WTC11 (cell line): ENCODE results near the gene RASL11A. TPM values are rescaled to one million over a fixed set of nuclear protein-coding genes. Genes with fewer than 3 reads are reported as not detected.
A peak's percentile ranks its signal among the peaks of the same experiment; 100 is the strongest.

Experiments
- ATAC-seq: fragments of 200-7000 bp; cut with Tn5 transposase; 2 replicates; pipeline ENCODE4 v1.10.0; 2021; ENCODE audit warnings: mild to moderate bottlenecking, moderate library complexity
- CTCF ChIA-PET: fragments of 300-600 bp; sonication (Branson Sonifier 250); formaldehyde crosslinking; loops from one replicate; lab custom pipeline; 2021; ENCODE audit warnings: antibody characterized with exemption; lab: Charles Lee
- POLR2A ChIA-PET: fragments of 350-600 bp; sonication (Branson Sonifier 250); formaldehyde crosslinking; loops from one replicate; lab custom pipeline; 2021; ENCODE audit warnings: antibody characterized with exemption; lab: Charles Lee
- DNase-seq: peaks from one replicate; pipeline ENCODE4 v3.0.0; 2021; ENCODE audit warnings: low spot score
- H3K27ac Mint-ChIP-seq: 2 replicates; pipeline ENCODE4 v1.8.0; 2021; ENCODE audit warnings: mixed read lengths
- H3K27me3 Mint-ChIP-seq: 2 replicates; pipeline ENCODE4 v1.8.0; 2021; ENCODE audit warnings: low read depth, mild to moderate bottlenecking, moderate library complexity, mixed read lengths
- H3K36me3 Mint-ChIP-seq: 2 replicates; pipeline ENCODE4 v1.8.0; 2021; ENCODE audit warnings: mixed read lengths
- H3K4me1 Mint-ChIP-seq: 2 replicates; pipeline ENCODE4 v1.8.0; 2022; ENCODE audit warnings: mixed read lengths
- H3K4me3 Mint-ChIP-seq: 2 replicates; pipeline ENCODE4 v1.8.0; 2021; ENCODE audit warnings: mild to moderate bottlenecking, moderate library complexity, mixed read lengths
- H3K9me3 Mint-ChIP-seq: 2 replicates; pipeline ENCODE4 v1.8.0; 2021; ENCODE audit warnings: mixed read lengths
- CREB1 ChIP-seq: sonication (generic); formaldehyde crosslinking; IDR thresholded peaks from 2 replicates; pipeline ENCODE4 v1.8.0; 2023; ENCODE audit warnings: mild to moderate bottlenecking, missing genetic modification reagents
- ESRRA ChIP-seq: sonication (generic); formaldehyde crosslinking; IDR thresholded peaks from 2 replicates; pipeline ENCODE4 v1.8.1; 2022; ENCODE audit warnings: mild to moderate bottlenecking, missing genetic modification reagents, borderline replicate concordance
- HMGA2 ChIP-seq: fragments of 250-450 bp; sonication (Bioruptor Pico); IDR thresholded peaks from 2 replicates; pipeline ENCODE4 v1.4.0; 2021; ENCODE audit warnings: mild to moderate bottlenecking, moderate library complexity
- MXD4 ChIP-seq: fragments of 250-450 bp; sonication (Bioruptor Pico); IDR thresholded peaks from 2 replicates; pipeline ENCODE4 v1.8.0; 2021; ENCODE audit warnings: mild to moderate bottlenecking, moderate library complexity, borderline replicate concordance
- NFE2L1 ChIP-seq: sonication (generic); formaldehyde crosslinking; IDR thresholded peaks from 2 replicates; pipeline ENCODE4 v1.8.1; 2023; ENCODE audit warnings: missing genetic modification reagents
- NR1H2 ChIP-seq: sonication (generic); formaldehyde crosslinking; IDR thresholded peaks from 2 replicates; pipeline ENCODE4 v1.9.0; 2021; ENCODE audit warnings: mild to moderate bottlenecking, moderate library complexity, missing genetic modification reagents
- TEAD1 ChIP-seq: sonication (generic); formaldehyde crosslinking; IDR thresholded peaks from 2 replicates; pipeline ENCODE4 v1.8.0; 2022; ENCODE audit warnings: mild to moderate bottlenecking, missing genetic modification reagents
- ZNF396 ChIP-seq: fragments of 250-450 bp; sonication (Bioruptor Pico); IDR thresholded peaks from 2 replicates; pipeline ENCODE4 v1.8.0; 2021; ENCODE audit warnings: mild to moderate bottlenecking, moderate library complexity, borderline replicate concordance
- ZNF423 ChIP-seq: fragments of 250-450 bp; sonication (Bioruptor Pico); IDR thresholded peaks from 2 replicates; pipeline ENCODE4 v2.1.2; 2022; ENCODE audit warnings: mild to moderate bottlenecking, moderate library complexity
- ZNF671 ChIP-seq: fragments of 250-450 bp; sonication (Bioruptor Pico); IDR thresholded peaks from 2 replicates; pipeline ENCODE4 v1.8.0; 2021; ENCODE audit warnings: mild to moderate bottlenecking
- total RNA-seq: library from RNA; stranded (reverse); gene quantifications from 3 replicates; pipeline ENCODE4 v1.2.3, GENCODE V29; 2021
- TF ChIP-seq, protein P1 (sequence below): sonication (generic); formaldehyde crosslinking; IDR thresholded peaks from 2 replicates; pipeline ENCODE4 v1.8.1; 2022; ENCODE audit warnings: low read depth, missing genetic modification reagents, borderline replicate concordance
- TF ChIP-seq, protein P2 (sequence below): sonication (generic); formaldehyde crosslinking; IDR thresholded peaks from 2 replicates; pipeline ENCODE4 v1.8.0; 2022; ENCODE audit warnings: missing genetic modification reagents
- TF ChIP-seq, protein P3 (sequence below): fragments of 200-600 bp; IDR thresholded peaks from 2 replicates; pipeline ENCODE4 v1.8.0; 2022; ENCODE audit warnings: antibody characterized with exemption
- TF ChIP-seq, protein P4 (sequence below): sonication (generic); formaldehyde crosslinking; IDR thresholded peaks from 2 replicates; pipeline ENCODE4 v1.8.1; 2023; ENCODE audit warnings: mild to moderate bottlenecking, missing genetic modification reagents

Gene RASL11A
- total RNA-seq, 1 experiment from 2014 or later, result 3.5 TPM

DNA sequence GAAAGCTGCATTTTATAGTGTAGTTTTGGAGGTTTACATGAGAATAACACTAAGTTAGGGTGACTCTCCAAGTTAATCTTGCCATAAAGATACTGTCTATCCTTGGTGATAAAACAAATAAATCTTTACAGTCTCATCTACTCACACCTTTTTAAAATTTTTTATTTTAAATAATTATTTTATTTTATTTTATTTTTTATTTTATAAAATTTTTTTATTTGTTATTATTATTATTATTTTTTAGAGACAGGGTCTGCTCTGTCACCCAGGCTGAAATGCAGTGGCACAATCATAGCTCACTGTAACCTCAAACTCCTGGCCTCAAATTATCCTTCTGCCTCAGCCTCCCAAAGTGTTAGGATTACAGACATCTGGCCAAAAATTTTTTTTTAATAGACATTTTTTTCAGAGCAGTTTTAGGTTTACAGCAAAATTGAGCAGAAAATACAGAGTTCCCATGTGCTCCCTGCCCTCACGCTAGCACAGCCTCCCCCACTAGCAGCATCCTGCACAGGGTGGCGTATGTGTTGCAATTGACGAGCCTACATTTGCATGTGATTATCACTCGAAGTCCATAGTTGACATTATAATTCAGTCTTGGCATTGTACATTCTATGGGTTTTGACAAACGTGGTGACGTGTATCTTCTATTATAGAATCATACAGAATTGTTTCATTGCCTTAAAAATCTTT, 41.0 kb downstream of the RASL11A start:
- Mint-ChIP-seq H3K27me3 (no peaks in the 10 kb centered on the region), H3K9me3 (no peaks in the 10 kb centered on the region), H3K36me3 (no peaks in the 10 kb centered on the region), H3K4me3 (no peak overlapping the region), H3K27ac (no peak overlapping the region), H3K4me1 (peaks cover 9% of the 10 kb centered on the region)
- TF ChIP-seq, protein P1, sequence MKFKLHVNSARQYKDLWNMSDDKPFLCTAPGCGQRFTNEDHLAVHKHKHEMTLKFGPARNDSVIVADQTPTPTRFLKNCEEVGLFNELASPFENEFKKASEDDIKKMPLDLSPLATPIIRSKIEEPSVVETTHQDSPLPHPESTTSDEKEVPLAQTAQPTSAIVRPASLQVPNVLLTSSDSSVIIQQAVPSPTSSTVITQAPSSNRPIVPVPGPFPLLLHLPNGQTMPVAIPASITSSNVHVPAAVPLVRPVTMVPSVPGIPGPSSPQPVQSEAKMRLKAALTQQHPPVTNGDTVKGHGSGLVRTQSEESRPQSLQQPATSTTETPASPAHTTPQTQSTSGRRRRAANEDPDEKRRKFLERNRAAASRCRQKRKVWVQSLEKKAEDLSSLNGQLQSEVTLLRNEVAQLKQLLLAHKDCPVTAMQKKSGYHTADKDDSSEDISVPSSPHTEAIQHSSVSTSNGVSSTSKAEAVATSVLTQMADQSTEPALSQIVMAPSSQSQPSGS (CRISPR knock-in tag), result no peak
- peak; percentile 93 for TF ChIP-seq HMGA2 (CRISPR knock-in tag)
- DNase-seq, result no peak
- no peak for ATAC-seq
- CTCF ChIA-PET, result interaction anchor here (1.4 to 1.9 kb wide), 2 partner anchors 50 kb away, joined by 6 to 7 read pairs; no protein-coding TSS in a partner anchor
- POLR2A ChIA-PET, result no interaction called here

DNA sequence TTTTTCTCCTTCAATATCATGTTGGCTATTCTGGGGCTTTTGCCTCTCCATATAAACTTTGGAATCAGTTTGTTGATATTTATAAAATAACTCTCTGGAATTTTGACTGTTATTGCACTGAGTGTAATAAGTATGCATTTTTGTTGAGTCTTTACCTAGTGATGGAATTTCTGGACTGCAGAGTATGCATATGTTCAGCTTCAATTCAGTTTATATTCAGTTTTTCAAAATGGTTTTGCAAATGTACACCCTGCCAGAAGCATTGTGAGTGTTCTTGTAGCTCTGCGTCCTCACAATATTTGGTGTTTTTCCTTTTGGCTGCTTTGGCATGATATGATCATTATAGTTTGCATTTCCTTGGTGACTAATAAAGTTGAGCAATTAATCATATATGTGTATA, 43.1 kb downstream of the RASL11A start:
- DNase-seq, result no peak
- no peaks in the 10 kb centered on the region for H3K9me3 Mint-ChIP-seq
- ATAC-seq, result no peak
- TF ChIP-seq TEAD1 (no peak), ZNF671 (CRISPR knock-in tag) (no peak)
- POLR2A ChIA-PET, result no interaction called here
- no peak overlapping the region for H3K4me3 Mint-ChIP-seq
- no peak overlapping the region for H3K27ac Mint-ChIP-seq
- CTCF ChIA-PET, result interaction anchor here (0.6 to 1.2 kb wide), 2 partner anchors 25 to 367 kb away, joined by 3 read pairs; no protein-coding TSS in a partner anchor
- peaks cover 9% of the 10 kb centered on the region for H3K4me1 Mint-ChIP-seq
- H3K36me3 Mint-ChIP-seq, result no peaks in the 10 kb centered on the region
- H3K27me3 Mint-ChIP-seq, result no peaks in the 10 kb centered on the region

DNA sequence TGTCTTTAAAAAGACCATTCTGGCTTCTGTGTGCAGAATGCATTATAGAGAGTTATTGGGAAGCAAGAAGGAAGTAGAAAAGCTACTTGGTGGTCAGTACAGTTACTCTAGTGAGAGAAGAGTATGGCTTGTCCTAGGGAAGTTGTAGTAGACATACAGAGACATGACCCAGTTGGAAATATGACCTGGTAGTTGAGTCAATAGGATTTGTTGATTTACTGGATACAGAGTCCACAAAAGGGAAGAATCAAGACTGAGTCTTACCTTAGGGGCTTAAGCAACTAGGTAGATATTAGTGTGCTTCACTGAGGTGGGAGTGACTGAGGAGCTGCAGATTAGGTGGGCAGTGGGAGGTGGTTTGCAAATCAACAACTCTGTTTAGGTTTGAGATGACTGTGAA, 48.8 kb downstream of the RASL11A start:
- ATAC-seq, result no peak
- no peak for TF ChIP-seq CREB1
- TF ChIP-seq, protein P2, sequence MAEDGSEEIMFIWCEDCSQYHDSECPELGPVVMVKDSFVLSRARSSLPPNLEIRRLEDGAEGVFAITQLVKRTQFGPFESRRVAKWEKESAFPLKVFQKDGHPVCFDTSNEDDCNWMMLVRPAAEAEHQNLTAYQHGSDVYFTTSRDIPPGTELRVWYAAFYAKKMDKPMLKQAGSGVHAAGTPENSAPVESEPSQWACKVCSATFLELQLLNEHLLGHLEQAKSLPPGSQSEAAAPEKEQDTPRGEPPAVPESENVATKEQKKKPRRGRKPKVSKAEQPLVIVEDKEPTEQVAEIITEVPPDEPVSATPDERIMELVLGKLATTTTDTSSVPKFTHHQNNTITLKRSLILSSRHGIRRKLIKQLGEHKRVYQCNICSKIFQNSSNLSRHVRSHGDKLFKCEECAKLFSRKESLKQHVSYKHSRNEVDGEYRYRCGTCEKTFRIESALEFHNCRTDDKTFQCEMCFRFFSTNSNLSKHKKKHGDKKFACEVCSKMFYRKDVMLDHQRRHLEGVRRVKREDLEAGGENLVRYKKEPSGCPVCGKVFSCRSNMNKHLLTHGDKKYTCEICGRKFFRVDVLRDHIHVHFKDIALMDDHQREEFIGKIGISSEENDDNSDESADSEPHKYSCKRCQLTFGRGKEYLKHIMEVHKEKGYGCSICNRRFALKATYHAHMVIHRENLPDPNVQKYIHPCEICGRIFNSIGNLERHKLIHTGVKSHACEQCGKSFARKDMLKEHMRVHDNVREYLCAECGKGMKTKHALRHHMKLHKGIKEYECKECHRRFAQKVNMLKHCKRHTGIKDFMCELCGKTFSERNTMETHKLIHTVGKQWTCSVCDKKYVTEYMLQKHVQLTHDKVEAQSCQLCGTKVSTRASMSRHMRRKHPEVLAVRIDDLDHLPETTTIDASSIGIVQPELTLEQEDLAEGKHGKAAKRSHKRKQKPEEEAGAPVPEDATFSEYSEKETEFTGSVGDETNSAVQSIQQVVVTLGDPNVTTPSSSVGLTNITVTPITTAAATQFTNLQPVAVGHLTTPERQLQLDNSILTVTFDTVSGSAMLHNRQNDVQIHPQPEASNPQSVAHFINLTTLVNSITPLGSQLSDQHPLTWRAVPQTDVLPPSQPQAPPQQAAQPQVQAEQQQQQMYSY (CRISPR knock-in tag), result no peak
- no peak for TF ChIP-seq ZNF423 (CRISPR knock-in tag)
- TF ChIP-seq NFE2L1 (CRISPR knock-in tag), result no peak
- TF ChIP-seq ZNF396 (CRISPR knock-in tag), result no peak
- TF ChIP-seq, protein P3, sequence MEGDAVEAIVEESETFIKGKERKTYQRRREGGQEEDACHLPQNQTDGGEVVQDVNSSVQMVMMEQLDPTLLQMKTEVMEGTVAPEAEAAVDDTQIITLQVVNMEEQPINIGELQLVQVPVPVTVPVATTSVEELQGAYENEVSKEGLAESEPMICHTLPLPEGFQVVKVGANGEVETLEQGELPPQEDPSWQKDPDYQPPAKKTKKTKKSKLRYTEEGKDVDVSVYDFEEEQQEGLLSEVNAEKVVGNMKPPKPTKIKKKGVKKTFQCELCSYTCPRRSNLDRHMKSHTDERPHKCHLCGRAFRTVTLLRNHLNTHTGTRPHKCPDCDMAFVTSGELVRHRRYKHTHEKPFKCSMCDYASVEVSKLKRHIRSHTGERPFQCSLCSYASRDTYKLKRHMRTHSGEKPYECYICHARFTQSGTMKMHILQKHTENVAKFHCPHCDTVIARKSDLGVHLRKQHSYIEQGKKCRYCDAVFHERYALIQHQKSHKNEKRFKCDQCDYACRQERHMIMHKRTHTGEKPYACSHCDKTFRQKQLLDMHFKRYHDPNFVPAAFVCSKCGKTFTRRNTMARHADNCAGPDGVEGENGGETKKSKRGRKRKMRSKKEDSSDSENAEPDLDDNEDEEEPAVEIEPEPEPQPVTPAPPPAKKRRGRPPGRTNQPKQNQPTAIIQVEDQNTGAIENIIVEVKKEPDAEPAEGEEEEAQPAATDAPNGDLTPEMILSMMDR, result no peak
- TF ChIP-seq, protein P4, sequence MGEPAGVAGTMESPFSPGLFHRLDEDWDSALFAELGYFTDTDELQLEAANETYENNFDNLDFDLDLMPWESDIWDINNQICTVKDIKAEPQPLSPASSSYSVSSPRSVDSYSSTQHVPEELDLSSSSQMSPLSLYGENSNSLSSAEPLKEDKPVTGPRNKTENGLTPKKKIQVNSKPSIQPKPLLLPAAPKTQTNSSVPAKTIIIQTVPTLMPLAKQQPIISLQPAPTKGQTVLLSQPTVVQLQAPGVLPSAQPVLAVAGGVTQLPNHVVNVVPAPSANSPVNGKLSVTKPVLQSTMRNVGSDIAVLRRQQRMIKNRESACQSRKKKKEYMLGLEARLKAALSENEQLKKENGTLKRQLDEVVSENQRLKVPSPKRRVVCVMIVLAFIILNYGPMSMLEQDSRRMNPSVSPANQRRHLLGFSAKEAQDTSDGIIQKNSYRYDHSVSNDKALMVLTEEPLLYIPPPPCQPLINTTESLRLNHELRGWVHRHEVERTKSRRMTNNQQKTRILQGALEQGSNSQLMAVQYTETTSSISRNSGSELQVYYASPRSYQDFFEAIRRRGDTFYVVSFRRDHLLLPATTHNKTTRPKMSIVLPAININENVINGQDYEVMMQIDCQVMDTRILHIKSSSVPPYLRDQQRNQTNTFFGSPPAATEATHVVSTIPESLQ (CRISPR knock-in tag), result no peak
- TF ChIP-seq MXD4 (CRISPR knock-in tag), result no peak
- no peak for TF ChIP-seq NR1H2
- TF ChIP-seq ESRRA, result no peak
- ChIA-PET POLR2A (no interaction called here), CTCF (interaction anchor here (1.8 kb wide), 1 partner anchor 19 kb away, joined by 6 read pairs; no protein-coding TSS in a partner anchor)
- DNase-seq, result no peak
- Mint-ChIP-seq H3K27ac (no peak overlapping the region), H3K27me3 (no peaks in the 10 kb centered on the region; the same call in 1 of the 2 replicates), H3K4me1 (no peaks in the 10 kb centered on the region), H3K36me3 (no peaks in the 10 kb centered on the region), H3K4me3 (no peak overlapping the region), H3K9me3 (peaks cover 9% of the 10 kb centered on the region)
